Measurements from ENCODE around the gene B3GAT1. TPM values are rescaled to one million over a fixed set of nuclear protein-coding genes. Genes with fewer than 3 reads are reported as not detected.

B3GAT1 gene
- total RNA-seq, 2 experiments from 2014 or later, result 0.14 to 0.22 TPM

DNA sequence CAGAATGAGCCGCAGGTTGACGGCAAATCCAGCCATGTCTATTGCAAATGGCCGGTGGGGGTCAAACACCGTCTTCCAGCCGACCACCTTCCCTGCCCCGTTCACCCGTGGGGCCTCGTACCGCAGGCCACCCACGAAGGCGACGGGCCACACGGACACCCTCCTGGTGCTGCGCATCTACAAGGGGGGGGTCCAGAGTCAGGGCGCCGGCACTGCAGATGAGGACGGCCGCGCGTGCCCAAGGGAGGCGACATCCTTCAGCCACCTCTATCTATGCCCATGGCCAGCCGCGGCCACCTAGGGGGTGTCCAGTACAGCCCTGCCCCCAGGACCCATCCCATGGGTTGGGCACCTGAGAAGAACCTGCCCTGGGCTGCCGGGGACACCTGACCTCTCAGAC is 29.2 kb downstream of the B3GAT1 start:
- ChIA-PET CTCF (no interaction called here), POLR2A (no interaction called here)
- Mint-ChIP-seq H3K4me3 (no peak overlapping the region), H3K27ac (no peak overlapping the region), H3K4me1 (ENCODE audit: low read depth) (peaks cover 19% of the 10 kb centered on the region), H3K36me3 (ENCODE audit: low read depth) (no peaks in the 10 kb centered on the region), H3K9me3 (no peaks in the 10 kb centered on the region), H3K27me3 (peaks cover 34% of the 10 kb centered on the region)
- H3K4me1 ChIP-seq (ENCODE audit: insufficient read depth, low read length), result peaks cover 28% of the 10 kb centered on the region
- no peak overlapping the region for H3K27ac ChIP-seq (ENCODE audit: low read depth in 1 of 2, low read length in 2 of 2)
- TF ChIP-seq, protein P1, sequence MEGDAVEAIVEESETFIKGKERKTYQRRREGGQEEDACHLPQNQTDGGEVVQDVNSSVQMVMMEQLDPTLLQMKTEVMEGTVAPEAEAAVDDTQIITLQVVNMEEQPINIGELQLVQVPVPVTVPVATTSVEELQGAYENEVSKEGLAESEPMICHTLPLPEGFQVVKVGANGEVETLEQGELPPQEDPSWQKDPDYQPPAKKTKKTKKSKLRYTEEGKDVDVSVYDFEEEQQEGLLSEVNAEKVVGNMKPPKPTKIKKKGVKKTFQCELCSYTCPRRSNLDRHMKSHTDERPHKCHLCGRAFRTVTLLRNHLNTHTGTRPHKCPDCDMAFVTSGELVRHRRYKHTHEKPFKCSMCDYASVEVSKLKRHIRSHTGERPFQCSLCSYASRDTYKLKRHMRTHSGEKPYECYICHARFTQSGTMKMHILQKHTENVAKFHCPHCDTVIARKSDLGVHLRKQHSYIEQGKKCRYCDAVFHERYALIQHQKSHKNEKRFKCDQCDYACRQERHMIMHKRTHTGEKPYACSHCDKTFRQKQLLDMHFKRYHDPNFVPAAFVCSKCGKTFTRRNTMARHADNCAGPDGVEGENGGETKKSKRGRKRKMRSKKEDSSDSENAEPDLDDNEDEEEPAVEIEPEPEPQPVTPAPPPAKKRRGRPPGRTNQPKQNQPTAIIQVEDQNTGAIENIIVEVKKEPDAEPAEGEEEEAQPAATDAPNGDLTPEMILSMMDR (IDR thresholded peaks at IDR 0.05), result no peak
- intact Hi-C loops (cut with DNase I, micrococcal nuclease), result no loop called here
- H3K4me3 ChIP-seq (ENCODE audit: low read length), result no peak overlapping the region
- ATAC-seq (ENCODE audit: poor library complexity) (no peak), DNase-seq (no peak)
- peaks cover 8 to 18% of the 10 kb centered on the region in 2 experiments for H3K27me3 ChIP-seq (ENCODE audit: control insufficient read depth in 1 of 2, insufficient read depth in 2 of 2, low read length in 2 of 2)
- H3K36me3 ChIP-seq (ENCODE audit: insufficient read depth, low read length), result no peaks in the 10 kb centered on the region
- H3K9me3 ChIP-seq (ENCODE audit: control insufficient read depth in 1 of 2, insufficient read depth in 1 of 2, low read length in 2 of 2), result peaks cover 0 to 13% of the 10 kb centered on the region in 2 experiments

DNA sequence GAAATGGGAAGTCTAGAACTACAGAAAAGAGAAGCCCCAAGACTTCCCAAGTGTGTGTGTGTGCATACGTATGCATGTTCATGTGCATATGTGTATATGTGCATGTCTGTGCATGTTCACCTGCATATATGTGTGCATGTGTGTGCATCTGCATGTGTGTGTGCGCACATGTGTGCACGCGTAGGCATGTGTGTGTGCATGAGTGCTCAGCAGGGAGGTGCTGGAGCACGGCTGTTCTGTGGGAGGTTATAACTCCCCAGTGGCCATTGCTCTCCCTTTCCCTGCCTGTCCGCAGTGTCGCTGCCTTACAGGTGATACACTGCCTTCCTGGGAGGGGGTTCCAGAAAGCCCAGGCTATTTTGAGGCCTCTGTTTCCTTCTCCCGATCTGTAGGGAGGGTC is 29.8 kb downstream of the B3GAT1 start:
- H3K9me3 ChIP-seq (ENCODE audit: control insufficient read depth in 1 of 2, insufficient read depth in 1 of 2, low read length in 2 of 2), result peaks cover 0 to 11% of the 10 kb centered on the region in 2 experiments
- POLR2A ChIA-PET, result no interaction called here

DNA sequence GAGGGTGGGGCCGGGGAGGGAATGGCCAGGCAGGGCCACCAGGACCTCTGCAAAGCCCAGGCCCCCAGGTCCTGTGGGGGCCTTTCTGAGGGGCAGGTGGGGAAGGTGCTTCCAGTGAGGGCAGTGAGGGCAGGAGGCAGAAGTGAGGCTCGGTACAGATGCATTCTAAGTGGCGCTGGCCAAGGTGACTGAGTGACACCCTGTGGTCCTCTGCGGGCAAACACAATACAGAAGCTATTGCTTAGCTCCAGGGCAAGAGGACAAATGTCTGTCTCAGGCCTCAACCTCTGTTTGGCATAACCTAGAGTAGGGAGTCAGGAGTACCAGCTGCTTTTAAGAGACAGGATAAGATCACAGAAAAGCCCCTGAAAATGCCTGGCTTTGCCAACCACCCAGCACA is 31.3 kb downstream of the B3GAT1 start:
- ChIA-PET POLR2A (no interaction called here), CTCF (no interaction called here)
- peaks cover 0 to 7% of the 10 kb centered on the region in 2 experiments for H3K9me3 ChIP-seq (ENCODE audit: control insufficient read depth in 1 of 2, insufficient read depth in 1 of 2, low read length in 2 of 2)
- no peak for DNase-seq
- H3K9me3 Mint-ChIP-seq, result no peaks in the 10 kb centered on the region
- H3K27ac ChIP-seq (ENCODE audit: low read depth in 1 of 2, low read length in 2 of 2), result no peak overlapping the region
- no peak overlapping the region for H3K27ac Mint-ChIP-seq
- ATAC-seq (ENCODE audit: poor library complexity), result no peak
- H3K27me3 ChIP-seq (ENCODE audit: control insufficient read depth in 1 of 2, insufficient read depth in 2 of 2, low read length in 2 of 2), result peaks cover 3 to 16% of the 10 kb centered on the region in 2 experiments
- peaks cover 19% of the 10 kb centered on the region for H3K27me3 Mint-ChIP-seq
- no peak overlapping the region for H3K4me3 ChIP-seq (ENCODE audit: low read length)
- peaks cover 7% of the 10 kb centered on the region for H3K4me1 ChIP-seq (ENCODE audit: insufficient read depth, low read length)
- H3K36me3 Mint-ChIP-seq (ENCODE audit: low read depth), result no peaks in the 10 kb centered on the region
- H3K4me1 Mint-ChIP-seq (ENCODE audit: low read depth), result peaks cover 2% of the 10 kb centered on the region
- no peaks in the 10 kb centered on the region for H3K36me3 ChIP-seq (ENCODE audit: insufficient read depth, low read length)
- TF ChIP-seq, protein P1 (IDR thresholded peaks at IDR 0.05), result no peak
- H3K4me3 Mint-ChIP-seq, result no peak overlapping the region
- intact Hi-C loops (cut with DNase I, micrococcal nuclease), result no loop called here

More for the DNA sequence above, 29.8 kb downstream of the B3GAT1 start:
- H3K4me3 ChIP-seq (ENCODE audit: low read length), result no peak overlapping the region
- ATAC-seq (ENCODE audit: poor library complexity) (no peak), DNase-seq (no peak)
- H3K9me3 Mint-ChIP-seq, result no peaks in the 10 kb centered on the region
- H3K27ac ChIP-seq (ENCODE audit: low read depth in 1 of 2, low read length in 2 of 2), result no peak overlapping the region
- peaks cover 33% of the 10 kb centered on the region for H3K27me3 Mint-ChIP-seq
- H3K36me3 ChIP-seq (ENCODE audit: insufficient read depth, low read length), result no peaks in the 10 kb centered on the region
- CTCF ChIA-PET, result no interaction called here
- H3K4me3 Mint-ChIP-seq, result no peak overlapping the region
- intact Hi-C loops (cut with DNase I, micrococcal nuclease), result no loop called here
- no peak overlapping the region for H3K27ac Mint-ChIP-seq
- H3K4me1 ChIP-seq (ENCODE audit: insufficient read depth, low read length), result peaks cover 22% of the 10 kb centered on the region
- H3K36me3 Mint-ChIP-seq (ENCODE audit: low read depth), result no peaks in the 10 kb centered on the region
- TF ChIP-seq, protein P1 (IDR thresholded peaks at IDR 0.05), result no peak
- peaks cover 17% of the 10 kb centered on the region for H3K4me1 Mint-ChIP-seq (ENCODE audit: low read depth)
- H3K27me3 ChIP-seq (ENCODE audit: control insufficient read depth in 1 of 2, insufficient read depth in 2 of 2, low read length in 2 of 2), result peaks cover 8 to 18% of the 10 kb centered on the region in 2 experiments
